Mesothelial cell of epicardium (in vitro differentiated cells): Measurements from ENCODE around the gene SLC5A6. TPM values are rescaled to one million over a fixed set of nuclear protein-coding genes. Genes with fewer than 3 reads are reported as not detected.

Experiments
- DNase-seq, 2 experiments: peaks; one replicate each; pipeline ENCODE4 v3.0.0; 2021; ENCODE audit warnings: low spot score in 2 of 2; ENCODE audit not compliant: unreplicated experiment in 2 of 2
- H3K27ac Mint-ChIP-seq: 2 replicates; pipeline ENCODE4 v1.8.0; 2021; ENCODE audit warnings: mixed read lengths
- H3K27me3 Mint-ChIP-seq: 2 replicates; pipeline ENCODE4 v1.8.0; 2021; ENCODE audit warnings: low read depth, mixed read lengths
- H3K36me3 Mint-ChIP-seq: 2 replicates; pipeline ENCODE4 v1.8.0; 2021; ENCODE audit warnings: mixed read lengths
- H3K4me1 Mint-ChIP-seq: 2 replicates; pipeline ENCODE4 v1.8.0; 2021; ENCODE audit warnings: mixed read lengths
- H3K4me3 Mint-ChIP-seq: 2 replicates; pipeline ENCODE4 v1.8.0; 2021; ENCODE audit warnings: mild to moderate bottlenecking, moderate library complexity, mixed read lengths
- H3K9me3 Mint-ChIP-seq: 2 replicates; pipeline ENCODE4 v1.8.0; 2021; ENCODE audit warnings: mixed read lengths
- CTCF ChIP-seq: fragments of 200-600 bp; sonication (generic); IDR thresholded peaks from one replicate; pipeline ENCODE4 v1.5.0; 2021; ENCODE audit warnings: antibody characterized with exemption; ENCODE audit not compliant: unreplicated experiment
- total RNA-seq: library from RNA; stranded (reverse); gene quantifications from 3 replicates; pipeline ENCODE4 v1.2.1, GENCODE V29; 2021

SLC5A6 gene
- total RNA-seq, 1 donor from 2014 or later = 67.9 TPM

- peaks cover 30% of the 10 kb centered on the region for H3K4me1 Mint-ChIP-seq
- H3K27ac Mint-ChIP-seq = peak overlapping the region; percentile 96
- TF ChIP-seq CTCF = no peak
- no peaks in the 10 kb centered on the region for H3K9me3 Mint-ChIP-seq
- DNase-seq = peak in 1 of 2 experiments; percentile 65
- peak overlapping the region; percentile 99 for H3K4me3 Mint-ChIP-seq
- peaks cover 6% of the 10 kb centered on the region for H3K36me3 Mint-ChIP-seq
- H3K27me3 Mint-ChIP-seq = no peaks in the 10 kb centered on the region
Observed at GRCh38 chr2:27211241-27211942, 676 bp downstream of the SLC5A6 start.

GRCh38 chr2:27209621-27210401 lies 2.3 kb downstream of the SLC5A6 start:
- Mint-ChIP-seq H3K27me3 (no peaks in the 10 kb centered on the region), H3K4me1 (peaks cover 29% of the 10 kb centered on the region), H3K36me3 (peaks cover 14% of the 10 kb centered on the region), H3K9me3 (no peaks in the 10 kb centered on the region), H3K27ac (peak overlapping the region; percentile 86), H3K4me3 (peak overlapping the region; percentile 57)
- DNase-seq = no peak
- TF ChIP-seq CTCF = no peak

GRCh38 chr2:27208486-27209050 lies 3.5 kb downstream of the SLC5A6 start:
- H3K4me3 Mint-ChIP-seq = no peak overlapping the region
- H3K27me3 Mint-ChIP-seq = no peaks in the 10 kb centered on the region
- H3K27ac Mint-ChIP-seq = no peak overlapping the region
- peaks cover 20% of the 10 kb centered on the region for H3K36me3 Mint-ChIP-seq
- TF ChIP-seq CTCF = no peak
- no peak for DNase-seq
- H3K9me3 Mint-ChIP-seq = no peaks in the 10 kb centered on the region
- peaks cover 27% of the 10 kb centered on the region for H3K4me1 Mint-ChIP-seq

GRCh38 chr2:27206346-27206745 lies 5.7 kb downstream of the SLC5A6 start:
- Mint-ChIP-seq H3K4me1 (peaks cover 15% of the 10 kb centered on the region), H3K9me3 (no peaks in the 10 kb centered on the region), H3K4me3 (no peak overlapping the region), H3K27ac (no peak overlapping the region), H3K36me3 (peaks cover 29% of the 10 kb centered on the region), H3K27me3 (no peaks in the 10 kb centered on the region)
- no peak for DNase-seq
- no peak for TF ChIP-seq CTCF

- DNase-seq = no peak
- peaks cover 29% of the 10 kb centered on the region for H3K36me3 Mint-ChIP-seq
- no peak for TF ChIP-seq CTCF
- no peak overlapping the region for H3K4me3 Mint-ChIP-seq
- H3K27me3 Mint-ChIP-seq = no peaks in the 10 kb centered on the region
- no peaks in the 10 kb centered on the region for H3K9me3 Mint-ChIP-seq
- H3K4me1 Mint-ChIP-seq = peaks cover 10% of the 10 kb centered on the region
- no peak overlapping the region for H3K27ac Mint-ChIP-seq
Observed at GRCh38 chr2:27205206-27205605, 6.9 kb downstream of the SLC5A6 start.
